ENCODE data around the gene PLAGL1.
"Not testable (repeated sequence)": the region's sequence is repeated elsewhere in the genome, so short reads cannot be mapped to it uniquely, and the experiment has no call there.

Gene PLAGL1

GRCh38 chr6:144009628-144010027 lies 1.6 kb upstream of the PLAGL1 start:
- DNase-seq (ENCODE audit: low spot score): not testable (repeated sequence)

- no peak for DNase-seq (ENCODE audit: low spot score)
These were observed 787 bp upstream of the PLAGL1 start for GRCh38 chr6:144008846-144009245.

- no peak for DNase-seq (ENCODE audit: low spot score)
These were observed 460 bp downstream of the PLAGL1 start for GRCh38 chr6:144007478-144008119.

- peak; percentile 39 for DNase-seq (ENCODE audit: low spot score)
These were observed 1.2 kb downstream of the PLAGL1 start for GRCh38 chr6:144006736-144007477.

GRCh38 chr6:143999406-143999805 lies 8.7 kb downstream of the PLAGL1 start:
- peak; percentile 16 for DNase-seq (ENCODE audit: low spot score)

GRCh38 chr6:143998686-143999085 lies 9.4 kb downstream of the PLAGL1 start:
- no peak for DNase-seq (ENCODE audit: low spot score)

GRCh38 chr6:143993965-143994646 lies 14.0 kb downstream of the PLAGL1 start:
- DNase-seq (ENCODE audit: low spot score): no peak

GRCh38 chr6:143992285-143992684 lies 15.8 kb downstream of the PLAGL1 start:
- no peak for DNase-seq (ENCODE audit: low spot score)

- no peak for DNase-seq (ENCODE audit: low spot score)
These were observed 21.5 kb downstream of the PLAGL1 start for GRCh38 chr6:143986463-143987065.

- DNase-seq (ENCODE audit: low spot score): no peak
These were observed 23.4 kb downstream of the PLAGL1 start for GRCh38 chr6:143984666-143985065.

GRCh38 chr6:143982968-143983367 lies 25.1 kb downstream of the PLAGL1 start:
- no peak for DNase-seq (ENCODE audit: low spot score)

- DNase-seq (ENCODE audit: low spot score): no peak
These were observed 27.1 kb downstream of the PLAGL1 start for GRCh38 chr6:143980921-143981320.

- no peak for DNase-seq (ENCODE audit: low spot score)
These were observed 31.2 kb downstream of the PLAGL1 start for GRCh38 chr6:143976806-143977349.

GRCh38 chr6:143974089-143974488 lies 34.0 kb downstream of the PLAGL1 start:
- no peak for DNase-seq (ENCODE audit: low spot score)

- DNase-seq (ENCODE audit: low spot score): no peak
These were observed 34.7 kb downstream of the PLAGL1 start for GRCh38 chr6:143973097-143973966.

- DNase-seq (ENCODE audit: low spot score): no peak
These were observed 36.4 kb downstream of the PLAGL1 start for GRCh38 chr6:143971482-143972205.

GRCh38 chr6:143970456-143971218 lies 37.4 kb downstream of the PLAGL1 start:
- DNase-seq (ENCODE audit: low spot score): no peak

GRCh38 chr6:143969077-143969476 lies 39.0 kb downstream of the PLAGL1 start:
- no peak for DNase-seq (ENCODE audit: low spot score)

- no peak for DNase-seq (ENCODE audit: low spot score)
These were observed 40.2 kb downstream of the PLAGL1 start for GRCh38 chr6:143967706-143968376.

All from AG08396 (cell line).